GM12873 (cell line): ENCODE measurements around the gene INSIG1.

Experiments used
- TF ChIP-seq, protein P1 (sequence below): IDR thresholded peaks from 2 replicates; pipeline ENCODE4 v1.5.1; 2012; ENCODE audit warnings: low read depth, mild to moderate bottlenecking, moderate library complexity, low read length, control low read depth; ENCODE audit not compliant: insufficient read depth; ENCODE audit errors: missing control alignments

Gene INSIG1

DNA sequence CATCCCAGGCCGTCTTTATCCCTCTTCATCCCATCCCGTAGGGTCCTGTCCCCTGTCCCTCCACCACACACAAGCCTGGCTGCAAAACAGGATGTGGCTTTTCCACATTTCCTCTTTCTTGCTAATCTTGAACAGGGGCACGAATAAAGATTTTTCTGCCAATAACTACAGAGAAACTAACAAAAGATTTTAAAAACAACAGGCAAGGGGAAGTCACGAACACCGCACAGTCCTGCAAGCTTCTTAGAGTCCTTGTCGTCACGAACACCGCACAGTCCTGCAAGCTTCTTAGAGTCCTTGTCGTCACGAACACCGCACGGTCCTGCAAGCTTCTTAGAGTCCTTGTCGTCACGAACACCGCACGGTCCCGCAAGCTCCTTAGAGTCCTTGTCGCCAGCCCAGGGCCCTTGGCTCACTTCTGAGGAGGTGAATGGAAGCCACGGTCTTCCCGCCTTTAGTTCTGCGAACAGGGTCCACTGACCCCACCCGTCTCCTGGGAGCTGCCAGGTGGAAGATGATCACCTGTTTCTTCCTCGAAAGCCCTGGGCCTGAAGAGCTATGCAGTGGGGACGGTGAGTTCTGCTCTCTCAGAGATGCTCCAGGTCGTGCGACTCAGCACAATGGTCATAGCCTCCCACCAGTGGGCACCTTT lies 10.3 kb upstream of the INSIG1 start:
- TF ChIP-seq, protein P1, sequence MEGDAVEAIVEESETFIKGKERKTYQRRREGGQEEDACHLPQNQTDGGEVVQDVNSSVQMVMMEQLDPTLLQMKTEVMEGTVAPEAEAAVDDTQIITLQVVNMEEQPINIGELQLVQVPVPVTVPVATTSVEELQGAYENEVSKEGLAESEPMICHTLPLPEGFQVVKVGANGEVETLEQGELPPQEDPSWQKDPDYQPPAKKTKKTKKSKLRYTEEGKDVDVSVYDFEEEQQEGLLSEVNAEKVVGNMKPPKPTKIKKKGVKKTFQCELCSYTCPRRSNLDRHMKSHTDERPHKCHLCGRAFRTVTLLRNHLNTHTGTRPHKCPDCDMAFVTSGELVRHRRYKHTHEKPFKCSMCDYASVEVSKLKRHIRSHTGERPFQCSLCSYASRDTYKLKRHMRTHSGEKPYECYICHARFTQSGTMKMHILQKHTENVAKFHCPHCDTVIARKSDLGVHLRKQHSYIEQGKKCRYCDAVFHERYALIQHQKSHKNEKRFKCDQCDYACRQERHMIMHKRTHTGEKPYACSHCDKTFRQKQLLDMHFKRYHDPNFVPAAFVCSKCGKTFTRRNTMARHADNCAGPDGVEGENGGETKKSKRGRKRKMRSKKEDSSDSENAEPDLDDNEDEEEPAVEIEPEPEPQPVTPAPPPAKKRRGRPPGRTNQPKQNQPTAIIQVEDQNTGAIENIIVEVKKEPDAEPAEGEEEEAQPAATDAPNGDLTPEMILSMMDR: no peak

DNA sequence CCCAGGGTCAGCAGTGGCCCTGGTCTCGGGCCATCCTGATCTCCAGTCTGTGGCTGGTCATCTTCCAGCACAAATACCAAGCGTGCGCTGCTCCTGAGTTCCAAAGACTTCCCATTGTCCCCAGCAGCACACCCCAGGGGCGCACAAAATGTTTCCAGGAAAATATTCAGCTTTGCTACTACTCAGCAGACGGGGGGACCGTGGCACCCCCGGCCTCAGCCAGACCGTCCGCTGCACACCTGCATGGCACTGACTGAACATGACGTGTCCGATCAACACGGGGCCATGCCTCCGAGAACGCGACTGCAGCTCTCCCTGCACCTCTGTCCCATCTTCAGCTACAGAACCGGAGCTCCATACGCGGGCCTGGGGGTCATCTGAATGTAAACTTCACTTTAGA lies 9.6 kb upstream of the INSIG1 start:
- TF ChIP-seq, protein P1: no peak

DNA sequence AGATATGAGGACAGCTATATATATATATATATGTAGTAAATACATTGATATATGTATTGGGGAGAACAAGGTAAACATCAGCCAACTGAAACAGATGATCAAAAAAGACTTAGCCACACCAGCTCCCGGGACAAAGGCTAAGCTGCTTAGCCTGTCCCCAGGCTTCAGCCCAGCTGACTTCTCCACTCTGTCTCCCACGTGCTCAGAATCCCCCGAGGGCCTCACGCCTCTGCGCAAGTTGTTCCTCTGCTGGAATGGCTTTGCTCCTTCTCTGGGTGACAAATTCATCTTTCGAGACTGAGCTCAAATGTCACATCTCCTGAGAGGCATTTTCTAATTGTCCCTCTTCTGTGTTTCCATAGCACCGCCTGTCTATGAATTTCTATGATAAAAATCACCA lies 8.6 kb upstream of the INSIG1 start:
- TF ChIP-seq, protein P1: no peak

GRCh38 chr7:155289949-155290501 lies 7.7 kb upstream of the INSIG1 start:
- TF ChIP-seq, protein P1: no peak

- TF ChIP-seq, protein P1: no peak
Measured at GRCh38 chr7:155291045-155291530, 6.6 kb upstream of the INSIG1 start.

DNA sequence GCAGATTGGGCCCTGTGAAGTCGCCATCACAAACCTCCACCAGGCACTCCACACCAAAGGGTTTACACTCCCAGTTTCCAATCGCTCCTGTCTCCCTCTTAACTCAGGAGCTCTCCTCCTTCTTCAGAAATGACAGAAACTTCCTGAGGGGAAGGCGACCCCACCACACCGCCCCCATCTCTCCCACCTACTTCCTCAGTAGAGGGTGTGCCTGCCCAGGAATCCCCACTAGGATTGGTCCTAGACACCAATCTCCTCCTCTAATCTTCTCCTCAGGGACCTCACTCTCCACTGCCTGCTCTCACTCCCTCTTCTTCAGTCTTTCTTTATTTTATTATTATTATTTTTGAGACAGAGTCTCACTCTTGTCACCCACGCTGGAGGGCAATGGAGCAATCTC lies 5.9 kb upstream of the INSIG1 start:
- TF ChIP-seq, protein P1: no peak

- TF ChIP-seq, protein P1: no peak
Measured at GRCh38 chr7:155292680-155293226, 4.9 kb upstream of the INSIG1 start.
